NCI-H2171 treated with DMSO at 0.1 percent for 48 hours (cell line): ENCODE data around the gene MTA2.
"Not testable (repeated sequence)": the region's sequence is repeated elsewhere in the genome, so short reads cannot be mapped to it uniquely, and the experiment has no call there.

Source experiments
- DNase-seq: peaks from one replicate; lab custom pipeline; 2025; lab: John Stamatoyannopoulos, UW

The MTA2 gene

GRCh38 chr11:62601372-62602140, at the start of gene MTA2:
Gene MTA2 (minus strand): TSS chr11:62601865. CDS start chr11:62601450, 415 bp downstream.
- DNase-seq: peak; percentile 99

DNA sequence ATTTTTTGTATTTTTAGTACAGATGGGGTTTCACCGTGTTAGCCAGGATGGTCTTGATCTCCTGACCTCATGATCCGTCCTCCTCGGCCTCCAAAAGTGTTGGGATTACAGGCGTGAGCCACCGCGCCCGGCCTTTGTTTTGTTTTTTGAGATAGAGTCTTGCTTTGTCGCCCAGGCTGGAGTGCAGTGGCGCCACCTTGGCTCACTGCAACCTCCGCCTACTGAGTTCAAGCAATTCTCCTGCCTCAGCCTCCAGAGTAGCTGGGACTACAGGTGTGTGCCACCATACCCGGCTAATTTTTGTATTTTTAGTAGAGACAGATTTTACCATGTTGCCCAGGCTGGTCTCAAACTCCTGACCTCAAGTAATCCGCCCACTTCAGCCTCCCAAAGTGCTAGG, 48.6 kb upstream of the MTA2 start:
- not testable (repeated sequence) for DNase-seq

DNA sequence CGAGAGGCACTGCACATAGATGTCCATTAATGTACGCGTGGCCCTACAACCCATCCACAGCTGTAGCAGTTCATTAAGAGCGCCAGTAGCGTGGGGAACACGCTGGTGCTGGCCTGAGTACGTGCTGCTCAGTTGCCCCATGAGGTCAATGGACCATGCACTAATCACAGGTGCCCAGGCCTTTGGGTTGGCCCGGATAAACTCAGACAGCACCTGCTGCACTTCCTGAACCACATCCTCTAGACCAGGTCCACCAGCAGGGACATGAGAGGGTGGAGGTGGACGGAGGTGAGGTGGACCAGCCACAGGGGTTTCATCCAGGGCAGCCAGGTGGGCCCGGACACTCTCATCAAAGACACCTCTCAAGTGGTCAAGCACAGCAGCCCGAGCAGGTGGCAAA, 47.8 kb upstream of the MTA2 start:
- DNase-seq: no peak

- no peak for DNase-seq
These were observed 47.3 kb upstream of the MTA2 start for GRCh38 chr11:62648967-62649364.

DNA sequence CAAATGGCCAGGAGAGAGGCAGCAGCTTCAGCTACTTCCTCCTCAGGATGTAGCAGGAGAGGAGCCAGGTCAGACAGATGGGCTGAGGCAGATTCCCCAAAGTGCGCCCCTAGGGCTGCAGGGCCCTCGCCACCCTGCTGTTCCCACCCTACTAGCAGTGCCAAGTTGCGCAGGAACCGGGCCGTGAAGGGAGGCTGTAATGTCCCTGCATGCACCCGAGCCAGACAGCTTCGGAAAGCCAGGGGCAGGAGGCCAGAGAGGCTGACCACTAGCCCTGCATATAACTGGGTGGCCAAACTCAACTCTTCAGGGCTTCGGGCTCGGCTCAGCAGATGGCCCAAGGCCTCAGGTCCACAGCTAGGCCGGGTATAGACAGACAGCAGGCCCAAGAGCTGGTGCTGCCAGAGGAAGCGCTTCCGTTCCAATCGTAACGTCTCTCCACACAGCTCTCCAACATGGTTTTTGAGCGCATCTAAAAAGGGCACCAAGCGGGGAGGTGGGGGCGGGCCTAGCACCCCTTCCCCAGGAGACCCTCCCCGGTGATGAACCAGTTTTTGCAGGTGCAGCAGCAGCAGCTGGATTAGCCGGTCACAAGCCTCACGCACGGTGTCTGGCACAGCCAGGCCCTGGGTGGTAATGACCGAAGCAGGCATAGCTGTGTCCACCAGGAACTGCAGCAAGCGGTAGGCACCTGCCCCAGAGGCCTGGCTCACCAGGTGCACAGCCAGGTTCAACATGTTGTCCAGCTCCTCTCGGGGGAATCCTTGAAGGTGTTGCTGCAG, 46.7 kb upstream of the MTA2 start:
- no peak for DNase-seq

- DNase-seq: no peak
These were observed 45.9 kb upstream of the MTA2 start for GRCh38 chr11:62647609-62648005.

DNA sequence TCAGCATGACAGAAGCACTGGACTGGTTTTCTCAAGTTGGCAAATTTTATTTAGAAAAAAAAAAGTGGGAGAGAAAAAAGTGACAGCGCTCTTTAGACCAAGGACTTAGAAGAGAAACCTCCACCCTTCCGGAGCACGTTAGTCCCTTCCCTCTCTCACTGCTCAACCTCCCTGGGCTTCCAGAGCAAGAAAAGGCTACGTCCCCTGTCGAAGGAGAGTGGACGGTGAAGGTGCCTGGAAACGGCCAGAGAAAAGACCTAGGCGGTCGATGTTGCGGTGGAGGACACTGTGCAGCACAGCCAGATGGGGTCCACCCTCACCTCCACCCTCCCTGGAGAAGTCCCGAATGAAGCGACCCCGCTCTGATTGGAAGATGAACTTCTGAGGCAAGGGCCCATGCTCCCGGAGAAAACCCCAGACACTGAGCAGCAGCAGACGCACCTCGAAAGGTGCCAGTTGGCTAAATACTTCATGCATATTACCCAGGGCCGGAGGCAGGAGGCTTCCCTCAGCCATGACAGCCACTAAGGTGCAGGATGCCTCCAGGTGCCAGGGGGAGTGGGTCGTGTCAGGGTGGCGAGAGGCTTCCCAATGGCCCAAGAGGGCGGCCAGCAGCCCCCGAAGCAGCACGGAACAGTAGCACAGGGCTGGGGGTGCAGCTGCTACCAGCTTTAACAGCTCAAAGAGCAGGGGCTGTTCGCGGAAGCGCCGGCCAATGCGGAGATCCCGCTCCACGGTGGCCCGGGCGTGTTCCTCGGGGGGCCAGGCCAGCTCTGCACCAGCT, 45.4 kb upstream of the MTA2 start:
- DNase-seq: no peak

DNA sequence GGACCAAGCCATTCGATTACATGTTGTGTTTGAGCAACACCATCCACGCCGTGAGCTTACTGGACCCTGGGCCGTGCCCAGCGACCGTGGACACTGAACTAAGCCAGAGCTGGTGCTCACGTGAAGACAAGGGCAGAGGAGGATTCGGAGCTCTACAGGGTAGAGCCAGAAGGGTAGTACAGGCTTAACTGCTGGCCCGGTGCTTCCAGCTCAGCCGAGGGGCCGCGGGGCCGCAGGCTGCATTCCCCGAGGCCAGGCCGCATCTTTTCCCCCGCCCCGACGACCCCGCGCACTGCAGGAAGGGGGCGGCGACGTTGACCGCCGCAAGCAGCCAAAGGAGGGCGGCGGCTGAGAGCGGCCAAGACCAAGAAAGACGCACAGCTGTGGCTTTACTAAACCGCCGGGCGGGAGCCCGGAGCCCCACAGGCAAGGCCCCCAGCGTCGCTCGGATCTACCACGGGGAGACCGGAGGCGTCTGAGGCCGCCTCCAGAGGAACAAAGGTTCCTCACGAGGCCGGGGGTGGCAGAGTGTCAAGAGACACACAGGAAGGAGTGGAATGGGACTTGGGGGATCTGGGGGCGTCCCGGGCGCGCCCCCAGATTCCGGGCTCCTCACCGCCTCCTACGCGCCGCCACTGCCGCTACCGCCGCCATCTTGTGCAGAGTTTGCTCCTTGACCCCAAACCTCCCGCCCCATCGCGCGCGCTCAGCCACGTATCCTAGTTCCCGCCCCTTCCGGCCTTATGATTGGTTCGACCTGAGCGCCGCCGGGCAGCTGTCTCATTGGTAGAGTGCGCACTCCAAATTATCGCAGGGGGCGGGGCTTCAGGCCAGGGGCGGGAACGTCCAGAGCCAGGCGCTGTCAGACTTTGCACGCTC, 44.5 kb upstream of the MTA2 start, which contains the start of gene GANAB:
GANAB (minus strand) TSS at position 668 of the 879 bp plus-strand sequence; CDS start at position 654, 14 bp downstream.
- DNase-seq: peak; percentile 97

DNA sequence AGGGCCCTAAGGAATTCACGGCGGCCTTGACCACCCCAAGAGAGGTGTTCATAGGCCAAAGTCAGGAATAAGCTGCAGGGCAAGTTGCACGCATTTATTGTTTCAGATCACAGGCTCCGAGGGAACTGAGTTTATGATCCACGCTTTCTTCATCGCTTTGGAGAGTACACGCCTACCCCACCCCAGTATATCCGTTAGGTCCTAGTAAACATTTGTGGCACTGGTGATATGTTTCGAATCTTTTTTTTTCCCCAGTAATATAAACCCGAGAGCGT, 43.9 kb upstream of the MTA2 start:
- DNase-seq: no peak

GRCh38 chr11:62644220-62644619, 42.6 kb upstream of the MTA2 start:
- no peak for DNase-seq

- no peak for DNase-seq
These were observed 30.8 kb upstream of the MTA2 start for GRCh38 chr11:62632492-62632891.

DNA sequence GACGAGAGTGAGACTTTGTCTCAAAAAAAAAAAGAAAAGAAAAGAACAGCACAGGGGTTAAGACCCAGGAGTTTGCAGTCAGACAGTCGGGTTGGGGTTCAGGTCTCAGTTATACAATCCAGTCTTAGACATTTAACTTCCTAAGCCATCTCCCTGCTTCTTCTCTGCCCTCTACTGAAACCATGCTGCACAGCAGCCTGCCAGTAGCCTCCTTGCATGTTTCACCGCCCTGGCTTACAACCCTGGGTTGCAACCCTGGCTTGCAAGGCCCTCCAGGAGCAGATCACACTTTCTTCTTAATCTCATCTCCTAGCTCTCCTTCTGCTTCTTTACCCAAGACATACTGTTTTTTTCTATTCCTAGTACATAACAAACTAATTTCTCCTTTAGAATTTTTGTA, 26.0 kb upstream of the MTA2 start:
- no peak for DNase-seq

DNA sequence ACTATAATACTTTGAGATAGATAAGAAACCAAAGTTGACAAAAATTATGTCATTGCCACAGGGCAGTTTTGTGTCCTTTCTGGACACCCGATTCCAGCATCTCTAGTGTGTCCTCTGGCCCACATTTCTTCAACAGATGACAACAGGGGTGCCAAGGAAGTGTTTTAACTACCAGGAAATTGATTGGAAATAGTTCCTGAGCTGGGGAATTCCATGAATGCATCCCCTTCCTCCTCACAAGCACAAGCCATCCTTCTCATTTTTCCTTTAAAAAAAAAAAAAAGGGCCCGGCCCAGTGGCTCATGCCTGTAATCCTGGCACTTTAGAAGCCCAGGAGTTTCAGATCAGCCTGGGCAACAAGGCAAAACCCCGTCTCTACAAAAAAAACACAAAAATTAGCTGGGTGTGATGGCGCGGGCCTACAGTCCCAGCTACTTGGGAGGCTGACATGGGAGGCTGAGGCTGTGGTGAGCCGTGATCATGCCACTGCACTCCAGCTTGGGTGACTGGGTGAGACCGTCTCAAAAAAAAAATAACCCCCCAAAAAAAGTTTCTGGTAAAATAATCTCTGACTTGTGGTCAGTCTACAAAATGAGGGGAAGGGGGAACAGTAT, 20.9 kb upstream of the MTA2 start:
- no peak for DNase-seq

- DNase-seq: peak; percentile 96
These were observed 20.2 kb upstream of the MTA2 start, which contains the start of gene B3GAT3 for GRCh38 chr11:62621567-62622470. Gene B3GAT3 (minus strand): TSS chr11:62621986. CDS start chr11:62621947, 39 bp downstream.

GRCh38 chr11:62621027-62621566, 19.4 kb upstream of the MTA2 start:
- no peak for DNase-seq

- not testable (repeated sequence) for DNase-seq
These were observed 15.3 kb upstream of the MTA2 start for GRCh38 chr11:62616957-62617356.

DNA sequence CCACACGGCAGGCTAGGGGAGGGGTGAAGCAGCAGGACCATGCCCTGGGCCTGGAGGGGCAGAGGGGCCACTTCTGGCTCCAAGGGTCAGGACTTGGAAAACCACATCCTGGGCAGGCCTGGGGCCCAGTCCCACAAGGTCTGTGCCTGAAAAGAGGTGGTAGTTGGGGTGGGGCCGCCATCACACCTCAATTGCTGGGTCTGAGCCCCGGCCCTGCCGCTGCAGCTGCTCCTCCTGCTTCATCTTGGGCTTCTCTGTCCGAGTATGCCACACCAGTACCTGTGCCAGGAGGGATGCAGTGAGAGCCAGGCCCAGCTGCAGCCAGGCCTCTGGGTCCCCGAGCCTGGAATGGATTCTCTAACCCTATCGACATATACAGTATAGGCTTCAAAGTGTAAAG, 13.9 kb upstream of the MTA2 start:
- DNase-seq: no peak

- no peak for DNase-seq
These were observed 12.6 kb upstream of the MTA2 start for GRCh38 chr11:62614275-62614674.

DNA sequence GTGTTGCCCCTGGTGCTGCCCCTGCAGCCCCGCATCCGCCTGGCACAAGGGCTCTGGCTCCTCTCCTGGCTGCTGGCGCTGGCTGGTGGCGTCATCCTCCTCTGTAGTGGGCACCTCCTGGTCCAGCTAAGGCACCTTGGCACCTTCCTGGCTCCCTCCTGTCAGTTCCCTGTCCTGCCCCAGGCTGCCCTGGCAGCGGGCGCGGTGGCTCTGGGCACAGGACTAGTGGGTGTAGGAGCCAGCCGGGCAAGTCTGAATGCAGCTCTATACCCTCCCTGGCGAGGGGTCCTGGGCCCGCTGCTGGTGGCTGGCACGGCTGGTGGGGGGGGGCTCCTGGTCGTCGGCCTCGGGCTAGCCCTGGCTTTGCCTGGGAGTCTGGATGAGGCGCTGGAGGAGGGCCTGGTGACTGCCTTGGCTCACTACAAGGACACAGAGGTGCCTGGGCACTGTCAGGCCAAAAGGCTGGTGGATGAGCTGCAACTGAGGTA, 11.7 kb upstream of the MTA2 start:
- no peak for DNase-seq
